NCI-H1930 (cell line): ENCODE measurements around the gene SIAH2.

Experiments
- DNase-seq, 2 experiments: peaks; one replicate each; lab custom pipeline; 2025; lab: John Stamatoyannopoulos, UW

SIAH2 gene

DNA sequence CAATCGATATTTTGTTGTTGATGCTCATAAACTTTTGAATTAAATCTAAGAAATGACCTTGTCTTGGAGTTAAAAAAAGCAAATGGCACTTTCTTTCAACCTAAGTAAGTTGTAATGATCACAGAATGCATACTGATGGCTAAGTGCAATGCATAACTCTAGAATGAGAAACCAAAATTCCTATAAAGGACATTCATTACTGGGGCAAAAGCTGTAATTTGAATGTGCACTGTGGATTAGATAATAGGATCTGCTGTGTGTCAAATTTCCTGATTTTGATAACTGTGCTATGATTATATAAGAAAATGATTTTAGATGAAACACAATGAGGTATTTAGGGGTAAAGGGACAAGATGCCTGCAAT, 14.3 kb downstream of the SIAH2 start:
- no peak for DNase-seq

DNA sequence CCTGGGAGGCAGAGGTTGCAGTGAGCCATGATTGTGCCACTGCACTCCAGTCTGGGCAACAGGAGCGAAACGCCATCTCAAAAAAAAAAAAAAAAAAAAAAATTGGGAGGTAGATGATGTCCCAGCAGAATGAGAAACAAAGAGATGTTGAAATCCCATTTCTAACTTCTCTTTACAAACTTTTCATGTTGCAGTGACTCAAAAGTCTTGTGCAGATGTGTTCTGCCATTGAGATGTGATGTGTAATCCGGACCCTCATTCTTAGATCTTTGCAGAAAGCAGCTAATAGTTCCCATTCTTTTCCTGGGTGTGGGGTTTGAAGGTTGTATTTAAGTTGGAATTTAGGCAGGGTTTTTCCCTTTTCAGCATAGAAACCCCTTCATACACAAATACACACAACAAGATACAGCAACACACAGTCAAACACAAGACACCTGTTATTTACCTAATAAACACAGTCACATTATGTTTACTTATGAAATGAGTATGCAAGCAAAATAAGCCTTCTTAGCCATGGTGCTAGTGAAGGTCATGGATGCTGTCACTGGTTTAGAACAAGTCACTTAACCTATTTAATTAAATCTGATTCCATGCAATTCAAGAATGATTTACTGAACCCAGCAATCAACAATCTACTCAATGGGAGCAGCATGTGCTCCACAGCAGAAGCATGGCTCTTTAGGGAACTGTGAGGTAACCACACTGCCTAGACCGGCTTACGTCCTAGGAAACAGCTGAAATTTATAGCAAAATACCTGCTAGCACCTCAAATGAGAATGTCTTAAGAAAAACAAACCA, 14.9 kb downstream of the SIAH2 start:
- no peak for DNase-seq

DNA sequence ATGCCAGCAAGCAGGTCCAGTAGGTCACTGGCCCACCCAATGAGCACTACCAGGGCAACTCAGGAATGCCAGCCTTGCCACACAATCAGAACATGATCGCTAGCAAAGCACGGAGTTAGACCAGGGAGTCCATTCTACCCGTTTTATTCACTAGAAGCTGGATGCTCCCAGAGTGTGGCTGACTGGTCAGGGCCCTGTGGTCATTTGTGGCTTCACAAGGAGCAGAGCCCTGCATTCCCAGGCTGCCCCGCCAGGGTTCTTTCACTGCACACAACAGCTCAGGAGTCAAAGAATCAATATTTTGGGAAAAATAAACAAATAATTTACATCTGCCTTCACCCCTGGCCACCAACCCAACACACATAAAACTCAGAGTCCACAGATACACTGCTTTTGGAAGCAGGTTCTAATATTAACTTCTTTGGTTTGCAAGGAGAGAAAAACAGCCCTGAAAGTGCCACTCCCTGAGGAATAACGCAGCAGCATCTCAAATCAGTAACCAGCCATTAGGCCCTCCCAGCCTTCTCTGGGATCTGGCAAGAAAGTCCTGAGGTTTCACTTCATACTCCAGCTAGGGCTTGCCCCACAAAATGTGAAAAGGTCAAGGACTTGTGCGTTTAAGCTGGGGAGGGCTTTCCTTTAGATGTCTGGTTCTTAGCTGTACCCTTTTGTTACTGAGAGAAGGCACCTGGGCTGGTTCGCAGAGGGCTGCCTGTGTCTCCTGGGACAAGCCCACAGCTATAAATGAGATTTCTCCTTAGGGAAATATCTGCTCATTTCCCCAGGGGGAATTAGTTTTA, 16.0 kb downstream of the SIAH2 start:
- DNase-seq, result no peak

DNA sequence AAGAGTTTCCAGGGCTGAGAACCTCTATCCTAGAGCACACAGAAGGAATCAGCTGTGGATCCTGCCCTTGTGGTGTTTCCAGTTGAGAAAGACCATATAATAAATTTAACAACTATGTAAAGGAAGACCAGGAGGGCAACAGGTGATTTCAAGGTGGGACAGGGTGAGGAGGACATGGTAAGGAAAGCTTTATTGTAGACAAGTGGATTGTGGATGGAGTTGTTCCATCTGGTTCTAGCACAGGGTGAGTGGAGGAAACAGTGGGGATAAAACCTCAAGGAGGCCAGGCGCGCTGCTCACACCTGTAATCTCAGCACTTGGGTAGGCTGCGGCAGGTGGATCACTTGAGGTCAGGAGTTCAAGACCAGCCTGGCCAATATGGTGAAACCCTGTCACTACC, 17.1 kb downstream of the SIAH2 start:
- no peak for DNase-seq

DNA sequence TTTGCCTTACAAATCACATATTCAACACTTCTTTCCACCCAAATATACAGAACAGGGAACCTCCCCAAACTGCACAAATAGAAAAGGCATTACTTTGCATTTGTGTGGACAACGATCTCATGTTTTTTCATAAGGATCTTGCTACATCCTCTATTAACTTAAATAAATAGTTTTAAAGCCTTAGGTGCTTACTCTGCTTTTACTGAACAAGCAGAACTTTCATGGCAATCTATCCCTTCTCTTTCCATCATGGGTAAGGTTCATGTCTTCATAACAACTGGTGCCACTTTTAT, 18.1 kb downstream of the SIAH2 start:
- no peak for DNase-seq

- no peak for DNase-seq
Measured at GRCh38 chr3:150744041-150744918, 18.7 kb downstream of the SIAH2 start.

DNA sequence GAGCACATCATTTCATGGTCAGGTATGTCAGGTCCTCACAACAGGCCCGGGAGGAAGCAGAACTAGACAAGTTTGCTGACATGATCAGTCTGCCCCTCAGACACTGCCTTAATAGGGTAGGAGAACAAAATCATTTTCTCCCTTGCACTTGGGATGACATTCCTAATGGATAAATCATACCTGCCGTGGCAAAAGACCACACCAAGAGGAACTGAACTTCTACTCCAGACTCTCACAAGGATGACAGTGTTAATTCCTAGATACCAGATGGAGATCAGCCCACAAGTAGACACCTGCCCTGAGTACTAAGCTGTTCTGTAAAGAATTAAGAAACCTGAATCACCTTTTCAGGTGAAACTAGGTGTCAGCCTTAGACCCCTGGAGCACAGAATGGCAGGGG, 19.5 kb downstream of the SIAH2 start:
- no peak for DNase-seq

- DNase-seq, result no peak
Measured at GRCh38 chr3:150742679-150743078, 20.3 kb downstream of the SIAH2 start.

GRCh38 chr3:150742141-150742523, 20.8 kb downstream of the SIAH2 start:
- DNase-seq, result no peak

DNA sequence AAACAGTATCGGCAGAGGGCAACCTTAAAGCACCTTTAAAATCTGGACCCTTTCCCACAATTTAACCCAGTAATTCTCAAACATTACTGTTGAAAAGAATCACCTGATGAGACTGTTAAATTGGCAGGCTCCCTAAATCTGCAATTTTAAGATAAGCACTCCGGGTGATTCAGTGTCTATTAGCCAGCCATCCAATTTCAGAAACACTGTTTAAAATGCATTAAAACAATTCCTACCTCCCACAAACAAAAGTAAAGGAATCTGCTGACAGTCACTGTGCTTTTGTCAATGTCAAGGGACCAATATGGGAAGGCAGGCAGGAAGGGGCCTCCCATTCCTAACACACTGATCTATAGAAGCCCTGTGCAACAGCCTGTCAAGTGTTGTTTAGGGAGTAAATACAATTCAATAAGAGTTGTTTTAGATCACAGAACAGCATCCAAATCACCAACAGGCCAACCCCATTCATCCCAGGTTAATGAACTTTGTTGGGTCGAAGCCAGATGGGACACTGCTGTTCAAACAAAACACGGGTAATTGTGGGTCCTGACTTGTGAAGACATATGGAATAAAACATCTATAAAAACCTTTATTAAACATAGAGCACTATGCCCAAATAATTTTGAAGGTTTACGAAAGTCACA, 21.4 kb downstream of the SIAH2 start:
- DNase-seq, result no peak

- DNase-seq, result no peak
Measured at GRCh38 chr3:150740733-150741496, 22.1 kb downstream of the SIAH2 start.

DNA sequence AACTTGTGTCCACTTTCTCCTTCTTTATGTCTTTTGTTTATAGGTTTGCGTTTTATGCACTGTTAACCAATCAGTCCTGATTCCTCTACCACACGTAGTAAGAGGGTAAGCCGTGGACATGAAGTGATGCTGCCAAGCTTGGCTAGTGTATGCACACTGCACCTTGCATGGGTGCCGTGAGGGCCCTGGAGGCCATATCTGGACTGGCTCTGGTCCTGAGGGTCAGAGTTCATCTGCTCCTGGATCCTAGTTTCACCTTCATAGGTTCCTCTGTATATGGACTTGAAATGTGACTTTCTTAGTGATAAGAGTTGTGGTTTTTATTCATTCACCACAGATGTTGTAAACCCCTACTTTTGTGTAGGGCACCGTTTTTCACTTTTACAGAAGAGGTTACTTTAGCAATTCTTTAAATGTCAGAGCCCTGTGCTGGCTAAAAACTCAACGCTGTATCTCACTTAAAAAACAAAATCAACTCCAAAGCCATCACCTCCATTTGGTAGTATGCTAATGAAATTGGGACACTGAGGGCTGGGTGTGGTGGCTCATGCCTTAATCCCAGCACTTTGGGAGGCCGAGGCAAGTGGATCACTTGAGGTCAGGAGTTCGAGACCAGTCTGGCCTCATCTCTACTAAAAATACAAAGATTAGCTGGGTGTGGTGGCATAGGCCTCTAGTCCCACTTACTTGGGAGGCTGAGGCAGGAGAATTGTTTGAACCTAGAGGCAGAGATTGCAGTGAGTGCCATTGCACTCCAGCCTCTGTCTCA, 22.9 kb downstream of the SIAH2 start:
- DNase-seq, result no peak

GRCh38 chr3:150739200-150739863, 23.6 kb downstream of the SIAH2 start:
- DNase-seq, result no peak

GRCh38 chr3:150738688-150739087, 24.3 kb downstream of the SIAH2 start:
- no peak for DNase-seq

DNA sequence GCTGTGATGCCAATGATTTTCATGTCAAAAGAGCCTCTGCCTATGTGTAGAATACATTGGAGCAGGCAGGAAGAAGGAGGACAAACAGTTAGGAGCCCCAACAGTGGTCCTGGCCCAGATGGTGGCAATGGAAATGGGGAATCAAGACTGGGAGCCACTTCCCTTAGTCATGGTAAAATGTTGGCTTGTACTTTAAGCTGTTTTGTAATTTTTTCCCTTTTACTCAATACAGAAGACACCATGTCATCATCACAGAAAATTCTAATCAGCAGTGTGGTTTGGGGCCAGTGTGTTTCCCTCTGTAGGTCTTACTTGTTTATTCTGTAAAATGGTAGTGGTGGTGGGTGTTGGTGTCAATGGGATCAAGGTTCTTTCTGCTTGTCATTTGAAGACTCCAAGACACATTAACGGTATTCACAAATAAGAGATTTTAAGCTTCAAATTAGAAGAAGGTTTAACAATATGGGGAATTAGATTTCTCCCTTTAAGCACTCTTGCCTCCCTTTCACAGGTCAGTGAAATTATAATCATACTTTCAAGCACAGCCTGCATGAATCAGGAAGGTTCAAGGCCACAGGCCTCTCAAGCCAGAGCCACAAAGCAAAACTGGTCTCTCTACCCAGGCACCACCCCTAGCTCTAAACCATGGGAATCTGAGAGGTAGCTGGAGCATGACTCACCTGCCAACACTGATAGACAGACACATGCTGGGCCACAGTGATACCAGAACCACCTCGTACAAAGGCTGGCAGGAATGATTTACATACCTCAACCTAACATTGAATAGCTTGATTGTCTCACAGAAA, 24.9 kb downstream of the SIAH2 start:
- no peak for DNase-seq

DNA sequence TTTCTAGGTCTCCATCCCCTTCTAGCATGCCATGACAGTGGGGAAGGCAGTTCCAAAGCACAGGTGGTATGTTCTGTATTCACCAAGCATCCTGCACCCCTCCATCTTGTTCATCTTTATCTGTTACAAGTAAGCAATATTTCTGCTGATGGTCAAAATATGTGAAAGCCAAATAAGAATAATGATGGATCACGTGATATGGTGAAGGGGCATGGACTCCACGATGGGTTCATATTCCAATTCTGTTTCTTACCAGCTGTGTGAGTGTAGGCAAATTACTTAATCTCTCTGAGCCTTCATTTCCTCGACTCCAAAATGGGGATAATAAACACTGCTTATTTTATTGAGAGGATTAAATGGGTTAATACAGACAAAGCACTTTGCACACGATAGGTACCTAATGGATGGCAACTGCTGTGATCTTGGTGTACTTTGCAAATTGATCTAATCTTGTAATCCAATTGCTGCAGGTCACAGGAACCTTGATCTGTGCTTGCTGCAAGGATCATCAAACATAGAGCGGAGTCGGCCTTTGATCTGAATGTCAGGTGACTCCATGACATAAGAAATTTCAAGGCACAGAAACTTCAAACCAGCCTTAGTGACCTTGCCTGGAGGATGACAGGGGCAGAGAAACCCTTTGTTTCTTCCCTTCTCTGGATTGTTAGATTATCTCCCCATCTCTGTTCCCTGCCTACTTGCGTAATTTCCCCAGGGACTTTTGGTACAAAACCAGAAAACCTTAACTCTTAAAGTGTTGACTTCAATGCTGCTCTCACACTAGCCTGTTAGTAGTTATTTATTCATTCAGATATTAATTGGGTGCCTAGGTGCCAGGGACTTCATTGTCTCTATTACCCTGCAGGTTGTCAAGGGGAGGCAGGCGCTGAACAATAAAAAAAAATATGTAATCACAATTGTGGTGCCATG, 25.8 kb downstream of the SIAH2 start:
- DNase-seq, result no peak

DNA sequence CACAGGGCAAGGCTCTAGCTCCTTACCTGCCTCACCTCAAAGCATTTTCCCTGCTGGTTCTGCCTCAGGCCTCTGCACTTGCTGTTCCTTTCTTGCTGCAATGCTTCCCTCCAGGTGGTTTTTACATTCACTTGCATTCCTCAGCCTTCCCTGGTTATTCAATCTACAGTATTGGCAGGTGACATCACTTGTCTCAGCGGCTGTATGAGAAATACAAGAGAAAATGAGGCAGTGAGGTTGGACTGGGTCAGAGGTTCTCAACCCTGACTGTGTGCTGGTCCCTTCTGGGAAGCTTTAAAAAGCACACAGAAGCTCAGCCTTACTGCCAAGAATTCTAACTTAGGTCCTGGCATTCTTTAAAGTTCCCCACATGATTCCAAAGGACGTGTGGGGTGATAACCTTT, 26.7 kb downstream of the SIAH2 start:
- DNase-seq, result no peak

GRCh38 chr3:150734795-150735119, 28.2 kb downstream of the SIAH2 start:
- no peak for DNase-seq
